OCI-LY3 (cell line): ENCODE data around the gene POFUT2.
A peak's percentile ranks its signal among the peaks of the same experiment; 100 is the strongest.

ENCODE experiments used
- H2AFZ ChIP-seq: fragments of 200-600, 300-600 bp; shearing (Covaris generic); 2 replicates; pipeline ENCODE4 v1.6.0; 2014; ENCODE audit warnings: antibody characterized with exemption, low read depth, low read length
- H3K27ac ChIP-seq: fragments of 200-600, 300-600 bp; sonication (generic); 2 replicates; pipeline ENCODE4 v1.5.1; 2014; ENCODE audit warnings: mild to moderate bottlenecking, low read length, moderate library complexity, mixed read lengths
- H3K27me3 ChIP-seq: fragments of 200-600, 300-600 bp; sonication (generic); 2 replicates; pipeline ENCODE4 v1.6.1; 2014; ENCODE audit warnings: low read depth, low read length, mixed read lengths
- H3K36me3 ChIP-seq: fragments of 200-600, 300-600 bp; sonication (generic); replicated peaks from 2 replicates; pipeline ENCODE3; 2014; ENCODE audit warnings: low read depth, low read length, mixed read lengths
- H3K4me1 ChIP-seq: fragments of 300-600, 200-600 bp; sonication (generic); 2 replicates; pipeline ENCODE4 v1.6.1; 2014; ENCODE audit warnings: low read length, mixed read lengths
- H3K4me2 ChIP-seq: fragments of 200-600, 300-600 bp; sonication (generic); 2 replicates; pipeline ENCODE4 v1.6.1; 2014; ENCODE audit warnings: low read length, mixed read lengths
- H3K4me3 ChIP-seq: fragments of 300-600, 200-600 bp; sonication (generic); 2 replicates; pipeline ENCODE4 v1.5.1; 2014; ENCODE audit warnings: antibody characterized with exemption, mild to moderate bottlenecking, low read length, moderate library complexity
- H3K79me2 ChIP-seq: fragments of 300-600, 200-600 bp; shearing (Covaris generic); 2 replicates; pipeline ENCODE4 v1.6.1; 2014; ENCODE audit warnings: mild to moderate bottlenecking, low read length, mixed read lengths
- H3K9ac ChIP-seq: fragments of 300-600, 200-600 bp; shearing (Covaris generic); 2 replicates; pipeline ENCODE4 v1.6.0; 2014; ENCODE audit warnings: mild to moderate bottlenecking, low read length, moderate library complexity
- H3K9me3 ChIP-seq: fragments of 200-600, 300-600 bp; shearing (Covaris generic); 2 replicates; pipeline ENCODE4 v1.6.1; 2014; ENCODE audit warnings: low read length, mixed read lengths; ENCODE audit not compliant: insufficient read depth
- H4K20me1 ChIP-seq: fragments of 200-600, 300-600 bp; sonication (generic); 2 replicates; pipeline ENCODE4 v1.6.1; 2016; ENCODE audit warnings: low read length, mixed read lengths; ENCODE audit not compliant: insufficient read depth
- CTCF ChIP-seq: fragments of 200-600, 300-600 bp; sonication (generic); IDR thresholded peaks from 2 replicates; pipeline ENCODE4 v1.5.1; 2014; ENCODE audit warnings: antibody characterized with exemption, low read length, low read depth
- EZH2phosphoT487 ChIP-seq: fragments of 200-600 bp; shearing (Covaris generic); IDR thresholded peaks from 2 replicates; pipeline ENCODE4 v1.6.1; 2018; ENCODE audit warnings: antibody characterized with exemption, mixed run types, low read depth

Gene POFUT2

DNA sequence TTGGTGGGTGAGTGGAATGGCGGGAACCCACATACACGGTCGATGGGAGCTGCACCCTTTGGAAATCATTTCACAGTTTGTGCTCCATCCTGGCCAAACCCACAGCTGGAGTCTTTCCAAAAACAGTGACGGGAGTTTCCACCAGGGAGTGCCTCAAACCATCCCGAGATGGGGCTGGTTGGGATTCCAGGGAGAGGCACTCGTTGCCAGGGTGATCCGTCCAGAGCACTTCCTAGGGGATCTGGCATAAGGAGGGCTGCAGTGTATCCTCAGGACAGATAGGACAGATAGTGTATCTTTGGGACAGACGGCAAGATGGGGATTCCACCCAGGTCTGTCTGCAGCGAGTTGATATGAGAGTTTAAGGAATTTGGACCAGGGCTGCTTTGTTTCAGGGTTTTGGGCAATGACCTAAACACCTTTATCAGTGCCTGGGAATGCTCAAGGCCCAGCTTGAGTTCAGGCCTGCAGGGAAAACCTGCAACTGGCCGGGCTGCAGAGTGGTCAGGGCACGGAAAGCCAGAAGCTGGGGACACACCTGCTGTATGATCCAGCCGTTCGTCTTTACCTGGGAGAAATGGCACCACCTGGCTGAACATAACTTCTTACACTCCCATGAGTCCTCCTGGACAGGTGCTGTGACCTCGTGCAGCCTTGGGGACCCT lies 3.4 kb upstream of the POFUT2 start:
- Histone ChIP-seq H3K4me2 (no peak overlapping the region), H3K27me3 (no peaks in the 10 kb centered on the region), H3K9me3 (no peaks in the 10 kb centered on the region), H3K27ac (no peak overlapping the region), H3K9ac (no peak overlapping the region), H3K36me3 (no peaks in the 10 kb centered on the region), H3K79me2 (peaks cover 6% of the 10 kb centered on the region; the same call in 1 of the 2 replicates), H3K4me3 (no peak overlapping the region), H3K4me1 (no peaks in the 10 kb centered on the region), H4K20me1 (no peaks in the 10 kb centered on the region), H2AFZ (no peak overlapping the region)
- TF ChIP-seq EZH2phosphoT487: no peak
- TF ChIP-seq CTCF: no peak

GRCh38 chr21:45289655-45290515 lies 2.2 kb upstream of the POFUT2 start:
- H3K4me1 ChIP-seq: no peaks in the 10 kb centered on the region
- H3K4me2 ChIP-seq: no peak overlapping the region
- H4K20me1 ChIP-seq: no peaks in the 10 kb centered on the region
- H3K27ac ChIP-seq: no peak overlapping the region
- H3K9me3 ChIP-seq: no peaks in the 10 kb centered on the region
- peaks cover under 1% of the 10 kb centered on the region for H3K36me3 ChIP-seq
- H3K4me3 ChIP-seq: no peak overlapping the region
- H2AFZ ChIP-seq: no peak overlapping the region
- TF ChIP-seq EZH2phosphoT487: no peak
- TF ChIP-seq CTCF: no peak
- no peak overlapping the region for H3K9ac ChIP-seq
- H3K79me2 ChIP-seq: peaks cover 6% of the 10 kb centered on the region; the same call in 1 of the 2 replicates
- no peaks in the 10 kb centered on the region for H3K27me3 ChIP-seq

- H3K79me2 ChIP-seq: peaks cover 6% of the 10 kb centered on the region; the same call in 1 of the 2 replicates
- H3K9ac ChIP-seq: no peak overlapping the region
- no peaks in the 10 kb centered on the region for H3K9me3 ChIP-seq
- no peak overlapping the region for H2AFZ ChIP-seq
- peaks cover 7% of the 10 kb centered on the region for H3K36me3 ChIP-seq
- no peak overlapping the region for H3K4me3 ChIP-seq
- H3K27ac ChIP-seq: no peak overlapping the region
- TF ChIP-seq EZH2phosphoT487: no peak
- TF ChIP-seq CTCF: no peak
- H3K4me1 ChIP-seq: no peaks in the 10 kb centered on the region
- no peaks in the 10 kb centered on the region for H3K27me3 ChIP-seq
- no peaks in the 10 kb centered on the region for H4K20me1 ChIP-seq
- no peak overlapping the region for H3K4me2 ChIP-seq
Measured at GRCh38 chr21:45289134-45289533, 1.4 kb upstream of the POFUT2 start.

DNA sequence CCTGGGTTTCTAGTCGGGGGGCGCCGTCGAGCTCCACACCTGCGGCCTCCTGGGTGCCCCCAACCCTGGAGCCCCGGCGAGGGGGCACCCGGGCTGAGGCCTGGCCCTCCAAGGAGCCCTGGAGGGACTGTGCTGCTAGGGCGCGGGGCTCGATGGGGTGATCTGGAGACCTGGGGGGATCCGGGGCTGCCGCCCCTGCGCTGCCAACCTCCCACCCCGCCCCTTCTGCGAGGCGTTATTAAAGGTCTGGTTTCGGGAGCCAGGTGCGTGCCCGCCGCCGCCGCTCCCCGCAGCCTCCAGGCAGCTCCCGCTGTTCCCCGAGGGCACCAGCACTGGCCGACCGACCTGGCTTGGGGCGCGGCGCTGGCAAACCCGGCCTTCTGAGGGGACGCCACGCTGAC lies 746 bp upstream of the POFUT2 start:
- Histone ChIP-seq H3K4me3 (peak overlapping the region; percentile 91), H3K9me3 (no peaks in the 10 kb centered on the region), H3K4me2 (peak overlapping the region; percentile 62), H3K9ac (no peak overlapping the region), H3K4me1 (no peaks in the 10 kb centered on the region), H3K79me2 (peaks cover 6% of the 10 kb centered on the region; the same call in 1 of the 2 replicates), H3K27ac (no peak overlapping the region), H2AFZ (no peak overlapping the region), H3K36me3 (peaks cover 7% of the 10 kb centered on the region), H4K20me1 (no peaks in the 10 kb centered on the region), H3K27me3 (no peaks in the 10 kb centered on the region)
- TF ChIP-seq CTCF (no peak), EZH2phosphoT487 (no peak)
